ENCODE measurements around the gene ORM2. TPM values are rescaled to one million over a fixed set of nuclear protein-coding genes. Genes with fewer than 3 reads are reported as not detected.

ORM2 gene
- total and polyA plus RNA-seq, 2 experiments from 2014 or later: 0.76 TPM

DNA sequence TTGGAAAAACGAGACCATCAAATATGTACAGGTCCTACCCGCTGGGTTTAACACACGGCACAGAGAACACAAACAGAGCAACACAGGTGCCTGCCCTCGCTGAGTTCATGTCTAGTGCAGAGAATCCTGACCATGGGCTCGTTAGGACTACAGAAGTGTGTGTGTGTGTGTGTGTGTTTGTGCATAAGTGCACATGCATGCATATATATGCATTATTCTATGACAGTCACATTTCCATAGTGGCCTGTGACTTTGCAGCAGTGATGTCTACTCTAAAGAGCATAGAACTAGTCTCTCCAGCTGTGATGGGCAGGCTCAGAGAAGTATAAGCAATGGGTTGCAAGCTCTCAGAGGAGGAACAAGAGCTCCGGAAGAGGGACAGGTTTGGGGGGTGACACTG lies 27.7 kb downstream of the ORM2 start (continued):
- TF ChIP-seq, protein P1, sequence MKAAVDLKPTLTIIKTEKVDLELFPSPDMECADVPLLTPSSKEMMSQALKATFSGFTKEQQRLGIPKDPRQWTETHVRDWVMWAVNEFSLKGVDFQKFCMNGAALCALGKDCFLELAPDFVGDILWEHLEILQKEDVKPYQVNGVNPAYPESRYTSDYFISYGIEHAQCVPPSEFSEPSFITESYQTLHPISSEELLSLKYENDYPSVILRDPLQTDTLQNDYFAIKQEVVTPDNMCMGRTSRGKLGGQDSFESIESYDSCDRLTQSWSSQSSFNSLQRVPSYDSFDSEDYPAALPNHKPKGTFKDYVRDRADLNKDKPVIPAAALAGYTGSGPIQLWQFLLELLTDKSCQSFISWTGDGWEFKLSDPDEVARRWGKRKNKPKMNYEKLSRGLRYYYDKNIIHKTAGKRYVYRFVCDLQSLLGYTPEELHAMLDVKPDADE (IDR thresholded peaks at IDR 0.05): no peak
- TF ChIP-seq JUNB (IDR thresholded peaks at IDR 0.05; ENCODE audit: unreplicated experiment): no peak
- no peak for TF ChIP-seq POLR2AphosphoS5 (IDR thresholded peaks at IDR 0.05; ENCODE audit: low read depth)
- TF ChIP-seq, protein P2, sequence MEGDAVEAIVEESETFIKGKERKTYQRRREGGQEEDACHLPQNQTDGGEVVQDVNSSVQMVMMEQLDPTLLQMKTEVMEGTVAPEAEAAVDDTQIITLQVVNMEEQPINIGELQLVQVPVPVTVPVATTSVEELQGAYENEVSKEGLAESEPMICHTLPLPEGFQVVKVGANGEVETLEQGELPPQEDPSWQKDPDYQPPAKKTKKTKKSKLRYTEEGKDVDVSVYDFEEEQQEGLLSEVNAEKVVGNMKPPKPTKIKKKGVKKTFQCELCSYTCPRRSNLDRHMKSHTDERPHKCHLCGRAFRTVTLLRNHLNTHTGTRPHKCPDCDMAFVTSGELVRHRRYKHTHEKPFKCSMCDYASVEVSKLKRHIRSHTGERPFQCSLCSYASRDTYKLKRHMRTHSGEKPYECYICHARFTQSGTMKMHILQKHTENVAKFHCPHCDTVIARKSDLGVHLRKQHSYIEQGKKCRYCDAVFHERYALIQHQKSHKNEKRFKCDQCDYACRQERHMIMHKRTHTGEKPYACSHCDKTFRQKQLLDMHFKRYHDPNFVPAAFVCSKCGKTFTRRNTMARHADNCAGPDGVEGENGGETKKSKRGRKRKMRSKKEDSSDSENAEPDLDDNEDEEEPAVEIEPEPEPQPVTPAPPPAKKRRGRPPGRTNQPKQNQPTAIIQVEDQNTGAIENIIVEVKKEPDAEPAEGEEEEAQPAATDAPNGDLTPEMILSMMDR (conservative IDR thresholded peaks at IDR 0.05; ENCODE audit: low read depth in 2 of 2): no peak

DNA sequence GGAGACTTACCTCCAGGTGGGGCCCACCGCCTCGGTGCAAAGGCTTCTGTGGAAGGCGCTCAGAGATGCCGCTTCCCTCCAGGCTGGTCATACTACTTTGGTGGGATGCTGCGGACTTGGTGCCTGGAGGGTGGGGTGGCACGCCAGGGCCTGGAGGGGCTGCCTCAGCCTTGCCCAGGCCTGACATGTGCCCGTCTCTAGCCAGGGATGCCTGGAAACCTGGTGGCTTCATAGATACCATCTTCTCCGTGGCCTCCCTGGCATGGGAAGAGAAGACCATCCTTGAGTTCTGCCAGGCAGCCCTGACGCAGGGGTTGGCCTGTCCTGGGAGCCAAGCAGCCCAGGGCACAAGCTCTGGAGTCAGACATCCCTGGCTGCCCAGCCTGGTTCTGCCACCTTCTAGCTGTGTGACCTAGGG lies 28.3 kb downstream of the ORM2 start:
- no peak for ATAC-seq
- Histone ChIP-seq H3K27me3 (ENCODE audit: insufficient read depth) (no peaks in the 10 kb centered on the region), H2AFZ (no peak overlapping the region), H3K4me1 (ENCODE audit: insufficient read depth) (no peaks in the 10 kb centered on the region), H3F3A (replicated peaks; ENCODE audit: low read depth) (no peaks in the 10 kb centered on the region), H3K79me2 (replicated peaks; ENCODE audit: insufficient read depth) (no peaks in the 10 kb centered on the region), H3K9me2 (ENCODE audit: insufficient read depth) (no peaks in the 10 kb centered on the region), H3K36me3 (ENCODE audit: insufficient read depth) (peaks cover 29% of the 10 kb centered on the region; the same call in 1 of the 2 replicates), H3K27ac (ENCODE audit: low read depth) (no peak overlapping the region), H4K20me1 (replicated peaks; ENCODE audit: insufficient read depth) (no peaks in the 10 kb centered on the region), H3K4me2 (no peak overlapping the region), H3K4me3 (no peak overlapping the region)
- H3K4me3 Mint-ChIP-seq: no peak overlapping the region
- H3K27ac Mint-ChIP-seq: no peak overlapping the region
- DNase-seq (ENCODE audit: low spot score): no peak
- H3K9me3 Mint-ChIP-seq: no peaks in the 10 kb centered on the region
- no peaks in the 10 kb centered on the region for H3K4me1 Mint-ChIP-seq
- peaks cover 62% of the 10 kb centered on the region for H3K36me3 Mint-ChIP-seq (ENCODE audit: low read depth)
- H3K27me3 Mint-ChIP-seq (ENCODE audit: insufficient read depth, low read depth, poor library complexity): peaks cover 4% of the 10 kb centered on the region
- TF ChIP-seq, protein P1 (IDR thresholded peaks at IDR 0.05): no peak
- TF ChIP-seq EZH2 (IDR thresholded peaks at IDR 0.05; ENCODE audit: low read depth, unreplicated experiment): no peak
- TF ChIP-seq, protein P3, sequence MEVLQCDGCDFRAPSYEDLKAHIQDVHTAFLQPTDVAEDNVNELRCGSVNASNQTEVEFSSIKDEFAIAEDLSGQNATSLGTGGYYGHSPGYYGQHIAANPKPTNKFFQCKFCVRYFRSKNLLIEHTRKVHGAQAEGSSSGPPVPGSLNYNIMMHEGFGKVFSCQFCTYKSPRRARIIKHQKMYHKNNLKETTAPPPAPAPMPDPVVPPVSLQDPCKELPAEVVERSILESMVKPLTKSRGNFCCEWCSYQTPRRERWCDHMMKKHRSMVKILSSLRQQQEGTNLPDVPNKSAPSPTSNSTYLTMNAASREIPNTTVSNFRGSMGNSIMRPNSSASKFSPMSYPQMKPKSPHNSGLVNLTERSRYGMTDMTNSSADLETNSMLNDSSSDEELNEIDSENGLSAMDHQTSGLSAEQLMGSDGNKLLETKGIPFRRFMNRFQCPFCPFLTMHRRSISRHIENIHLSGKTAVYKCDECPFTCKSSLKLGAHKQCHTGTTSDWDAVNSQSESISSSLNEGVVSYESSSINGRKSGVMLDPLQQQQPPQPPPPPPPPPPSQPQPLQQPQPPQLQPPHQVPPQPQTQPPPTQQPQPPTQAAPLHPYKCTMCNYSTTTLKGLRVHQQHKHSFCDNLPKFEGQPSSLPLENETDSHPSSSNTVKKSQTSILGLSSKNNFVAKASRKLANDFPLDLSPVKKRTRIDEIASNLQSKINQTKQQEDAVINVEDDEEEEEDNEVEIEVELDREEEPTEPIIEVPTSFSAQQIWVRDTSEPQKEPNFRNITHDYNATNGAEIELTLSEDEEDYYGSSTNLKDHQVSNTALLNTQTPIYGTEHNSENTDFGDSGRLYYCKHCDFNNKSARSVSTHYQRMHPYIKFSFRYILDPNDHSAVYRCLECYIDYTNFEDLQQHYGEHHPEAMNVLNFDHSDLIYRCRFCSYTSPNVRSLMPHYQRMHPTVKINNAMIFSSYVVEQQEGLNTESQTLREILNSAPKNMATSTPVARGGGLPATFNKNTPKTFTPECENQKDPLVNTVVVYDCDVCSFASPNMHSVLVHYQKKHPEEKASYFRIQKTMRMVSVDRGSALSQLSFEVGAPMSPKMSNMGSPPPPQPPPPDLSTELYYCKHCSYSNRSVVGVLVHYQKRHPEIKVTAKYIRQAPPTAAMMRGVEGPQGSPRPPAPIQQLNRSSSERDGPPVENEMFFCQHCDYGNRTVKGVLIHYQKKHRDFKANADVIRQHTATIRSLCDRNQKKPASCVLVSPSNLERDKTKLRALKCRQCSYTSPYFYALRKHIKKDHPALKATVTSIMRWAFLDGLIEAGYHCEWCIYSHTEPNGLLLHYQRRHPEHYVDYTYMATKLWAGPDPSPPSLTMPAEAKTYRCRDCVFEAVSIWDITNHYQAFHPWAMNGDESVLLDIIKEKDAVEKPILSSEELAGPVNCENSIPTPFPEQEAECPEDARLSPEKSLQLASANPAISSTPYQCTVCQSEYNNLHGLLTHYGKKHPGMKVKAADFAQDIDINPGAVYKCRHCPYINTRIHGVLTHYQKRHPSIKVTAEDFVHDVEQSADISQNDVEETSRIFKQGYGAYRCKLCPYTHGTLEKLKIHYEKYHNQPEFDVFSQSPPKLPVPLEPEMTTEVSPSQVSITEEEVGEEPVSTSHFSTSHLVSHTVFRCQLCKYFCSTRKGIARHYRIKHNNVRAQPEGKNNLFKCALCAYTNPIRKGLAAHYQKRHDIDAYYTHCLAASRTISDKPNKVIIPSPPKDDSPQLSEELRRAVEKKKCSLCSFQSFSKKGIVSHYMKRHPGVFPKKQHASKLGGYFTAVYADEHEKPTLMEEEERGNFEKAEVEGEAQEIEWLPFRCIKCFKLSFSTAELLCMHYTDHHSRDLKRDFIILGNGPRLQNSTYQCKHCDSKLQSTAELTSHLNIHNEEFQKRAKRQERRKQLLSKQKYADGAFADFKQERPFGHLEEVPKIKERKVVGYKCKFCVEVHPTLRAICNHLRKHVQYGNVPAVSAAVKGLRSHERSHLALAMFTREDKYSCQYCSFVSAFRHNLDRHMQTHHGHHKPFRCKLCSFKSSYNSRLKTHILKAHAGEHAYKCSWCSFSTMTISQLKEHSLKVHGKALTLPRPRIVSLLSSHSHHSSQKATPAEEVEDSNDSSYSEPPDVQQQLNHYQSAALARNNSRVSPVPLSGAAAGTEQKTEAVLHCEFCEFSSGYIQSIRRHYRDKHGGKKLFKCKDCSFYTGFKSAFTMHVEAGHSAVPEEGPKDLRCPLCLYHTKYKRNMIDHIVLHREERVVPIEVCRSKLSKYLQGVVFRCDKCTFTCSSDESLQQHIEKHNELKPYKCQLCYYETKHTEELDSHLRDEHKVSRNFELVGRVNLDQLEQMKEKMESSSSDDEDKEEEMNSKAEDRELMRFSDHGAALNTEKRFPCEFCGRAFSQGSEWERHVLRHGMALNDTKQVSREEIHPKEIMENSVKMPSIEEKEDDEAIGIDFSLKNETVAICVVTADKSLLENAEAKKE (CRISPR knock-in tag; IDR thresholded peaks at IDR 0.05): no peak
- TF ChIP-seq, protein P2 (conservative IDR thresholded peaks at IDR 0.05; ENCODE audit: low read depth in 2 of 2): no peak
- no peak for TF ChIP-seq ZNF114 (CRISPR knock-in tag; IDR thresholded peaks at IDR 0.05)
- TF ChIP-seq EZH2phosphoT487 (IDR thresholded peaks at IDR 0.05; ENCODE audit: unreplicated experiment): no peak
- no peak for TF ChIP-seq NANOG (IDR thresholded peaks at IDR 0.05; ENCODE audit: borderline replicate concordance)
- TF ChIP-seq POLR2AphosphoS5 (IDR thresholded peaks at IDR 0.05; ENCODE audit: low read depth): no peak
- no peak for TF ChIP-seq ZNF331 (CRISPR knock-in tag; IDR thresholded peaks at IDR 0.05; ENCODE audit: low read depth)
- no peak for TF ChIP-seq JUNB (IDR thresholded peaks at IDR 0.05; ENCODE audit: unreplicated experiment)
- TF ChIP-seq STAT1 (IDR thresholded peaks at IDR 0.05; ENCODE audit: unreplicated experiment): no peak
